DOHH2 (cell line): ENCODE data around the gene ZNF236.

Experiments
- H3F3A ChIP-seq: fragments of 200-600 bp; sonication (generic), shearing (Covaris generic); 2 replicates; pipeline ENCODE4 v1.6.0; 2016; ENCODE audit warnings: antibody characterized with exemption, mild to moderate bottlenecking; ENCODE audit not compliant: control insufficient read depth, insufficient read depth
- H3K27ac ChIP-seq: fragments of 200-600 bp; sonication (generic); 2 replicates; pipeline ENCODE4 v1.5.1; 2014; ENCODE audit warnings: low read depth, mild to moderate bottlenecking, low read length, moderate library complexity
- H3K27me3 ChIP-seq: fragments of 200-600 bp; sonication (generic); 2 replicates; pipeline ENCODE4 v1.6.1; 2014; ENCODE audit warnings: mild to moderate bottlenecking, low read length, mixed read lengths; ENCODE audit not compliant: control insufficient read depth
- H3K36me3 ChIP-seq: fragments of 200-600 bp; sonication (generic); 2 replicates; pipeline ENCODE4 v1.6.1; 2014; ENCODE audit warnings: mild to moderate bottlenecking, low read length, moderate library complexity, mixed read lengths; ENCODE audit not compliant: control insufficient read depth
- H3K4me1 ChIP-seq: fragments of 200-600 bp; sonication (generic); 2 replicates; pipeline ENCODE4 v1.6.1; 2014; ENCODE audit warnings: mild to moderate bottlenecking, low read length, mixed read lengths; ENCODE audit not compliant: control insufficient read depth
- H3K4me2 ChIP-seq: fragments of 200-600 bp; sonication (generic); 2 replicates; pipeline ENCODE4 v1.6.0; 2014; ENCODE audit warnings: mild to moderate bottlenecking, low read length, moderate library complexity
- H3K4me3 ChIP-seq: fragments of 200-600 bp; sonication (generic); 2 replicates; pipeline ENCODE4 v1.5.1; 2014; ENCODE audit warnings: mild to moderate bottlenecking, low read length, mixed read lengths
- H3K79me2 ChIP-seq: fragments of 200-600 bp; sonication (generic); 2 replicates; pipeline ENCODE4 v1.6.1; 2014; ENCODE audit warnings: mild to moderate bottlenecking, low read length, mixed read lengths; ENCODE audit not compliant: control insufficient read depth
- H3K9me2 ChIP-seq: fragments of 200-600 bp; sonication (generic); replicated peaks from 2 replicates; pipeline ENCODE4 v1.6.1; 2014; ENCODE audit warnings: mild to moderate bottlenecking, low read length, mixed read lengths; ENCODE audit not compliant: control insufficient read depth
- H3K9me3 ChIP-seq: fragments of 200-600 bp; sonication (generic); 2 replicates; pipeline ENCODE4 v1.6.1; 2014; ENCODE audit warnings: antibody characterized with exemption, low read length, mixed read lengths; ENCODE audit not compliant: control insufficient read depth, insufficient read depth
- H4K20me1 ChIP-seq: fragments of 200-600 bp; sonication (generic); 2 replicates; pipeline ENCODE4 v1.6.0; 2014; ENCODE audit warnings: low read depth, mild to moderate bottlenecking, antibody characterized with exemption, low read length, moderate library complexity; ENCODE audit not compliant: control insufficient read depth, insufficient read depth
- CTCF ChIP-seq: fragments of 200-600 bp; sonication (generic); IDR thresholded peaks from one replicate; pipeline ENCODE4 v1.5.1; 2014; ENCODE audit warnings: antibody characterized with exemption, mild to moderate bottlenecking, low read depth, low read length; ENCODE audit not compliant: poor library complexity, severe bottlenecking
- EZH2phosphoT487 ChIP-seq: fragments of 200-600 bp; sonication (generic); IDR thresholded peaks from 2 replicates; pipeline ENCODE4 v1.6.1; 2017; ENCODE audit warnings: borderline replicate concordance, mild to moderate bottlenecking, antibody characterized with exemption, low read length, moderate library complexity, mixed read lengths

Gene ZNF236

GRCh38 chr18:76844144-76844543, 21.8 kb downstream of the ZNF236 start:
- Histone ChIP-seq H4K20me1 (0 out of 2 replicates have a peak, but pooled peaks cover 3% of the 10 kb centered on the region), H3K36me3 (no peaks in the 10 kb centered on the region), H3K27me3 (no peaks in the 10 kb centered on the region), H3K4me2 (no peak overlapping the region), H3F3A (no peaks in the 10 kb centered on the region), H3K4me1 (no peaks in the 10 kb centered on the region), H3K9me2 (no peaks in the 10 kb centered on the region), H3K9me3 (no peaks in the 10 kb centered on the region), H3K27ac (no peak overlapping the region), H3K79me2 (peaks cover 83% of the 10 kb centered on the region), H3K4me3 (no peak overlapping the region)
- no peak for TF ChIP-seq CTCF

- no peaks in the 10 kb centered on the region for H3K36me3 ChIP-seq
- H3K27ac ChIP-seq = no peak overlapping the region
- H3K9me3 ChIP-seq = no peaks in the 10 kb centered on the region
- H3K4me1 ChIP-seq = no peaks in the 10 kb centered on the region
- H3F3A ChIP-seq = no peaks in the 10 kb centered on the region
- no peaks in the 10 kb centered on the region for H3K9me2 ChIP-seq
- no peak overlapping the region for H3K4me2 ChIP-seq
- H4K20me1 ChIP-seq = 0 out of 2 replicates have a peak, but pooled peaks cover 3% of the 10 kb centered on the region
- H3K4me3 ChIP-seq = no peak overlapping the region
- peaks cover 82% of the 10 kb centered on the region for H3K79me2 ChIP-seq
- H3K27me3 ChIP-seq = no peaks in the 10 kb centered on the region
- TF ChIP-seq EZH2phosphoT487 = no peak
- TF ChIP-seq CTCF = no peak
These were observed 22.6 kb downstream of the ZNF236 start for GRCh38 chr18:76844742-76845477.

- Histone ChIP-seq H3K79me2 (peaks cover 80% of the 10 kb centered on the region), H3K4me2 (no peak overlapping the region), H3K9me2 (no peaks in the 10 kb centered on the region), H3K4me1 (no peaks in the 10 kb centered on the region), H4K20me1 (0 out of 2 replicates have a peak, but pooled peaks cover 3% of the 10 kb centered on the region), H3K9me3 (no peaks in the 10 kb centered on the region), H3K4me3 (no peak overlapping the region), H3K27ac (no peak overlapping the region), H3K27me3 (no peaks in the 10 kb centered on the region), H3F3A (no peaks in the 10 kb centered on the region), H3K36me3 (no peaks in the 10 kb centered on the region)
- TF ChIP-seq EZH2phosphoT487 = no peak
- no peak for TF ChIP-seq CTCF
These were observed 23.9 kb downstream of the ZNF236 start for GRCh38 chr18:76846217-76846616.
